WERI-Rb-1 (cell line): ENCODE data around the gene CPNE5.

Source experiments
- DNase-seq: peaks from one replicate; pipeline ENCODE4 v3.0.0-alpha.2; 2020
- H3K27ac ChIP-seq: fragments of 250-450 bp; sonication (Bioruptor Pico); 2 replicates; pipeline ENCODE4 v1.5.1; 2020; ENCODE audit warnings: mild to moderate bottlenecking, moderate library complexity
- H3K27me3 ChIP-seq: fragments of 250-450 bp; sonication (Bioruptor Pico); 2 replicates; pipeline ENCODE4 v1.5.1; 2021; ENCODE audit warnings: mild to moderate bottlenecking, low read depth, moderate library complexity; ENCODE audit not compliant: insufficient read depth, severe bottlenecking
- H3K36me3 ChIP-seq: fragments of 250-450 bp; sonication (Bioruptor Pico); 2 replicates; pipeline ENCODE4 v1.5.1; 2020; ENCODE audit warnings: mild to moderate bottlenecking, moderate library complexity
- H3K4me3 ChIP-seq: 2 replicates; pipeline ENCODE4 v1.5.1; 2011; ENCODE audit warnings: low read depth, mild to moderate bottlenecking, control low read depth, low read length
- H3K9me3 ChIP-seq: fragments of 250-450 bp; sonication (Bioruptor Pico); 2 replicates; pipeline ENCODE4 v1.5.1; 2021; ENCODE audit warnings: mild to moderate bottlenecking, moderate library complexity; ENCODE audit not compliant: severe bottlenecking
- CTCF ChIP-seq: IDR thresholded peaks from 2 replicates; pipeline ENCODE4 v1.5.1; 2011; ENCODE audit warnings: low read depth, mild to moderate bottlenecking, control low read depth, inconsistent platforms, low read length

The CPNE5 gene

GRCh38 chr6:36867471-36868224 is 28.4 kb upstream of the CPNE5 start:
- H3K36me3 ChIP-seq: peaks cover 95% of the 10 kb centered on the region
- no peak for DNase-seq
- no peak for TF ChIP-seq CTCF
- no peak overlapping the region for H3K27ac ChIP-seq
- no peak overlapping the region for H3K4me3 ChIP-seq
- no peaks in the 10 kb centered on the region for H3K27me3 ChIP-seq
- H3K9me3 ChIP-seq: no peaks in the 10 kb centered on the region

- no peak overlapping the region for H3K27ac ChIP-seq
- H3K36me3 ChIP-seq: peaks cover 98% of the 10 kb centered on the region
- DNase-seq: no peak
- H3K4me3 ChIP-seq: no peak overlapping the region
- H3K9me3 ChIP-seq: no peaks in the 10 kb centered on the region
- no peak for TF ChIP-seq CTCF
- H3K27me3 ChIP-seq: no peaks in the 10 kb centered on the region
These were observed 26.6 kb upstream of the CPNE5 start for GRCh38 chr6:36865835-36866234.

GRCh38 chr6:36863670-36864540 is 24.7 kb upstream of the CPNE5 start:
- Histone ChIP-seq H3K27me3 (no peaks in the 10 kb centered on the region), H3K9me3 (no peaks in the 10 kb centered on the region), H3K36me3 (peaks cover 94% of the 10 kb centered on the region), H3K4me3 (no peak overlapping the region), H3K27ac (no peak overlapping the region)
- TF ChIP-seq CTCF: no peak
- DNase-seq: no peak

GRCh38 chr6:36862848-36863382 is 23.7 kb upstream of the CPNE5 start:
- Histone ChIP-seq H3K27me3 (no peaks in the 10 kb centered on the region), H3K36me3 (peaks cover 94% of the 10 kb centered on the region), H3K4me3 (no peak overlapping the region), H3K27ac (no peak overlapping the region), H3K9me3 (no peaks in the 10 kb centered on the region)
- TF ChIP-seq CTCF: no peak
- no peak for DNase-seq

GRCh38 chr6:36862164-36862847 is 23.1 kb upstream of the CPNE5 start:
- Histone ChIP-seq H3K27me3 (no peaks in the 10 kb centered on the region), H3K9me3 (no peaks in the 10 kb centered on the region), H3K36me3 (peaks cover 94% of the 10 kb centered on the region), H3K27ac (no peak overlapping the region), H3K4me3 (no peak overlapping the region)
- no peak for TF ChIP-seq CTCF
- no peak for DNase-seq
